ENCODE measurements around the gene TJP1.

GRCh38 chr15:29668120-29668602 is 154.1 kb downstream of the TJP1 start:
- TF ChIP-seq POLR2AphosphoS5 (IDR thresholded peaks at IDR 0.05; ENCODE audit: low read depth, low read length): no peak
- TF ChIP-seq POLR2A (IDR thresholded peaks at IDR 0.05; ENCODE audit: low read depth, low read length): no peak
- no peak for TF ChIP-seq POU2F2 (IDR thresholded peaks at IDR 0.05; ENCODE audit: low read depth, low read length)
- no peak for TF ChIP-seq TAF1 (IDR thresholded peaks at IDR 0.05; ENCODE audit: low read depth, low read length)
